Lung (tissue), 12 donors: ENCODE measurements around the gene TMEM178B. TPM values are rescaled to one million over a fixed set of nuclear protein-coding genes. Genes with fewer than 3 reads are reported as not detected.

Source experiments
- ATAC-seq: fragments of 200-7000 bp; cut with Tn5 transposase; one replicate; pipeline ENCODE4 v1.9.1; 2020; ENCODE audit warnings: moderate number of reproducible peaks; ENCODE audit not compliant: insufficient read depth, low FRiP score
- DNase-seq, 3 donors: peaks; one replicate each; pipeline ENCODE4 v3.0.0-alpha.2; 2013 to 2017
- H3K27ac ChIP-seq, 2 donors: one replicate each; pipeline ENCODE4 v1.5.1; 2013; ENCODE audit warnings: mild to moderate bottlenecking in 2 of 2, moderate library complexity in 2 of 2, control low read depth in 1 of 2, inconsistent platforms in 1 of 2, low read depth in 1 of 2, low read length in 1 of 2
- H3K27me3 ChIP-seq, 3 donors: one replicate each; pipeline ENCODE4 v1.5.1; 2013; ENCODE audit warnings: low read length in 2 of 3; ENCODE audit not compliant: control insufficient read depth in 3 of 3, insufficient read depth in 3 of 3
- H3K36me3 ChIP-seq, 4 donors: one replicate each; pipeline ENCODE4 v1.5.1; 2013; ENCODE audit warnings: low read length in 4 of 4, mild to moderate bottlenecking in 1 of 4, moderate library complexity in 1 of 4; ENCODE audit not compliant: control insufficient read depth in 4 of 4, insufficient read depth in 4 of 4
- H3K4me1 ChIP-seq, 5 donors: one replicate each; pipeline ENCODE4 v1.5.1; 2013; ENCODE audit warnings: low read length in 5 of 5, mild to moderate bottlenecking in 2 of 5, moderate library complexity in 1 of 5; ENCODE audit not compliant: control insufficient read depth in 5 of 5, insufficient read depth in 5 of 5
- H3K4me3 ChIP-seq: one replicate; pipeline ENCODE4 v1.5.1; 2013; ENCODE audit warnings: mild to moderate bottlenecking, control low read depth, moderate library complexity
- H3K9ac ChIP-seq, 2 donors: one replicate each; pipeline ENCODE4 v1.5.1; 2013; ENCODE audit warnings: low read length in 2 of 2, control low read depth in 1 of 2; ENCODE audit not compliant: insufficient read depth in 1 of 2
- H3K9me3 ChIP-seq, 4 donors: one replicate each; pipeline ENCODE4 v1.5.1; 2013; ENCODE audit warnings: low read length in 3 of 4, mild to moderate bottlenecking in 1 of 4, moderate library complexity in 1 of 4; ENCODE audit not compliant: control insufficient read depth in 4 of 4, insufficient read depth in 3 of 4
- WGBS, 2 donors: extraction: QIAGEN DNeasy Blood & Tissue Kit; methylation state at CpG; one replicate each; pipeline ENCODE4 v1.1.7; 2013; 5-methylcytosine and 5-hydroxymethylcytosine counted together
- polyA plus RNA-seq, 2 donors: library from polyadenylated mRNA; stranded (reverse); fragments of 200-250 nt; gene quantifications; one replicate each; pipeline ENCODE4 v1.2.1, GENCODE V29; 2013
- total RNA-seq, 2 donors: library from RNA; depleted of rRNA in 1 of 2; stranded (reverse); fragments of >200 nt in 1 of 2; gene quantifications; one replicate each; pipeline ENCODE4 v1.2.1, GENCODE V29; 2014 to 2021
- TF ChIP-seq, protein P1 (sequence below): IDR thresholded peaks from 2 replicates; pipeline ENCODE4 v1.5.1; 2012; ENCODE audit warnings: mild to moderate bottlenecking; ENCODE audit errors: control extremely low read depth, extremely low read depth
- donor health status: control.
- donor health status: control.
- donor health status: Bipolar disorder and iron deficiency.
- donor health status: healthy.
- donor health status: DM: yes; HTN: yes; CAD: no.

TMEM178B gene
- total and polyA plus RNA-seq, 4 donors: 0.04 to 2.4 (median 0.48) TPM

DNA sequence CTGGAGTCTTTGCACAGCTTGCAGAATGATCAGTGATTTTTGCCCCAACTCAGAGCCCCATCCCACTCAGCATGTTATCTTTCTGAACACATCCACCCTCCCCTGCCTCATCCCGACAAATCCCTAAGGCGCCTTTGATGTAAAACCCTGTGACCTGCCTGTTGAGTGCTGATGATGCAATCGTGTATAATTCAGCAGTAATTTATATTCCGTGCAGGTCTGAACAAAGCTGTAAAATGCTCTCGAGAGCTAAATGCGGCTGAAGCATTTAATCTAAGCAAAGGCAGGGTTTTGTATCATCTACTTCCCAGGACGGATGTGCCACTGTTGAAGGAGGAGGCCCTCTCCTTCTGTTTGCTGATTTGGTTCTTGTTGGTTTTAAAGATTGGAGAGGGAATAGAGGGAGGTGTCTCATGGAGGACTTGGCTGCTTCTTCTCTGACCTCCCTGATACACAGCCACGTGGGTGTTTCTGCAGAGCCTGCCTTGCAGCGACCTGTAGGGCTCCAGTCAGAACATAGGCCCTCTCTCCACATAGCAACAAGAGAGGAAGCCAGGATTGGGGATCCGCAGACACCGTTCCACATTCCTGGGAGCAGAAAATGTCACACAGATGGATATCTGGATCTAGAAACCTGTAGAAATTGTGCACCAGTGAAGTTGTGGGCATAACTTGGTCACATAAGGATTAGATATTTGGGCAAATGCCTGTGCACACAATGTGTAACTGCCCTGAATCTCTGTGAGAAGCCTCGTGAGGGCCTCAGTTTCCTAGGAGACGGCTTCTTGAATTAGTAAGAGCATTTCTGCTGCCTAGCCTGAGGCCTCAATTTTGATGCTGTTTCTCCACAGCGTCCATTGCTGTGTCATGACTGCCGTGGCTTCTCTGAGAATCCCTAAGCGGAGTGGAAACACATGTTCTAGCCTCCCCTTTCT lies 387.2 kb downstream of the TMEM178B start:
- Histone ChIP-seq H3K4me1 (no peaks in the 10 kb centered on the region), H3K27me3 (no peaks in the 10 kb centered on the region), H3K4me3 (no peak overlapping the region), H3K27ac (no peak overlapping the region), H3K36me3 (no peaks in the 10 kb centered on the region), H3K9ac (no peak overlapping the region), H3K9me3 (no peaks in the 10 kb centered on the region)
- DNase-seq (peak in 1 of 3 donors; percentile 20), ATAC-seq (no peak)
- 63 to 77% methylated on average over 16 of the region's 16 CpGs for WGBS, 2 donors
- TF ChIP-seq, protein P1, sequence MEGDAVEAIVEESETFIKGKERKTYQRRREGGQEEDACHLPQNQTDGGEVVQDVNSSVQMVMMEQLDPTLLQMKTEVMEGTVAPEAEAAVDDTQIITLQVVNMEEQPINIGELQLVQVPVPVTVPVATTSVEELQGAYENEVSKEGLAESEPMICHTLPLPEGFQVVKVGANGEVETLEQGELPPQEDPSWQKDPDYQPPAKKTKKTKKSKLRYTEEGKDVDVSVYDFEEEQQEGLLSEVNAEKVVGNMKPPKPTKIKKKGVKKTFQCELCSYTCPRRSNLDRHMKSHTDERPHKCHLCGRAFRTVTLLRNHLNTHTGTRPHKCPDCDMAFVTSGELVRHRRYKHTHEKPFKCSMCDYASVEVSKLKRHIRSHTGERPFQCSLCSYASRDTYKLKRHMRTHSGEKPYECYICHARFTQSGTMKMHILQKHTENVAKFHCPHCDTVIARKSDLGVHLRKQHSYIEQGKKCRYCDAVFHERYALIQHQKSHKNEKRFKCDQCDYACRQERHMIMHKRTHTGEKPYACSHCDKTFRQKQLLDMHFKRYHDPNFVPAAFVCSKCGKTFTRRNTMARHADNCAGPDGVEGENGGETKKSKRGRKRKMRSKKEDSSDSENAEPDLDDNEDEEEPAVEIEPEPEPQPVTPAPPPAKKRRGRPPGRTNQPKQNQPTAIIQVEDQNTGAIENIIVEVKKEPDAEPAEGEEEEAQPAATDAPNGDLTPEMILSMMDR: no peak

DNA sequence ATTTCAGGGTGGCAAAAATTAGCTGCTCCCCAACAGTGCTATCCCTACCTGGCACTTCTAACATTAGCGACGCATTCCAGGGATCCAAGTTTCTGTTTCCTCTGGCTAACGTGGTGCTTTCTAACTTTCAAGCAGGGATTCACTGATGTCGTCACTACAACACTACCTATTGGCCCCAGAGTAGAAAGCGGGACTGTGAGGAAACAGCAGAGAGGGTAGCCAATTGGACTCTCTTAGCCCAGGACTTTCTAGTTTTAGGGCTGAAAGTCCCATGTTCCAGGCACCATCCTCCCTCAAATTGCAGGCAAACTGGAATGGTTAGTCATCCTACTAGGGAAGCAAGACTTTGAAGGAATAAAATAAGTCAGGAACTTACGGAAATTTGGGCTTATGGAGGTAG lies 388.1 kb downstream of the TMEM178B start:
- no peaks in the 10 kb centered on the region for H3K36me3 ChIP-seq
- H3K4me1 ChIP-seq: no peaks in the 10 kb centered on the region
- no peaks in the 10 kb centered on the region for H3K27me3 ChIP-seq
- ATAC-seq (no peak), DNase-seq (no peak)
- no peaks in the 10 kb centered on the region for H3K9me3 ChIP-seq
- H3K4me3 ChIP-seq: no peak overlapping the region
- TF ChIP-seq, protein P1: no peak
- H3K27ac ChIP-seq: no peak overlapping the region
- H3K9ac ChIP-seq: no peak overlapping the region
- 86 to 90% methylated on average over 6 of the region's 6 CpGs for WGBS, 2 donors

DNA sequence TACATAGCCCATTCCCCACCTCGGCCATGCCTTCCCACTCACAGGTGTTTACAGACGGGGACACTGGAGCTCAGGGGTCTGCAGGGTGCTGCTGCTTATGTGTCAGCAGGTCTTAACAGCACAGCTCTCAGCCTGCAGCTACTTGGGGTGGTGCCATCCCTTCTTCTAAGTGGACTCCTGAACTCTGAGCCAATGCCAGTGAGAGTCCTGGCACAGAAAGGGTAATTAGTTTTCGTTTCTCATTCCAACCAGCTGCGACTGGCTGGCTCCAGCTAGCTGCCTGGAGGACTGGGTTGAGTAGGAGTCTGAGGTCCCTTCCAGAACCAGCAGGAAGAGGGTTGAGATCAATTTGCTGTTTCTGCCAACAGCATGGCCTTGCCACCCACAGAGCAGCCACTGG lies 389.1 kb downstream of the TMEM178B start:
- Histone ChIP-seq H3K9me3 (no peaks in the 10 kb centered on the region), H3K9ac (no peak overlapping the region), H3K4me1 (no peaks in the 10 kb centered on the region), H3K27ac (no peak overlapping the region), H3K4me3 (no peak overlapping the region), H3K36me3 (no peaks in the 10 kb centered on the region), H3K27me3 (no peaks in the 10 kb centered on the region)
- ATAC-seq (no peak), DNase-seq (peak in 1 of 3 donors; percentile 13)
- TF ChIP-seq, protein P1: no peak
- 67 to 71% methylated on average over 4 of the region's 4 CpGs for WGBS, 2 donors
